ENCODE measurements around the gene ABCG1. TPM values are rescaled to one million over a fixed set of nuclear protein-coding genes. Genes with fewer than 3 reads are reported as not detected.
A peak's percentile ranks its signal among the peaks of the same experiment; 100 is the strongest.

Gene ABCG1
- total RNA-seq, 1 donor from 2014 or later: 74.9 TPM

GRCh38 chr21:42301371-42302075, 82.6 kb downstream of the ABCG1 start:
- Histone ChIP-seq H3K27ac (peak overlapping the region; percentile 57), H3K4me3 (no peak overlapping the region), H3K27me3 (ENCODE audit: low read depth) (no peaks in the 10 kb centered on the region), H3K9me3 (no peaks in the 10 kb centered on the region), H3K36me3 (peaks cover 9% of the 10 kb centered on the region), H3K4me1 (peaks cover 7% of the 10 kb centered on the region)
- ATAC-seq (peak in 1 of 2 donors; percentile 38), DNase-seq (no peak)
- intact Hi-C loops (cut with DNase I): no loop called here
- no peak for TF ChIP-seq CTCF (IDR thresholded peaks at IDR 0.05)

DNA sequence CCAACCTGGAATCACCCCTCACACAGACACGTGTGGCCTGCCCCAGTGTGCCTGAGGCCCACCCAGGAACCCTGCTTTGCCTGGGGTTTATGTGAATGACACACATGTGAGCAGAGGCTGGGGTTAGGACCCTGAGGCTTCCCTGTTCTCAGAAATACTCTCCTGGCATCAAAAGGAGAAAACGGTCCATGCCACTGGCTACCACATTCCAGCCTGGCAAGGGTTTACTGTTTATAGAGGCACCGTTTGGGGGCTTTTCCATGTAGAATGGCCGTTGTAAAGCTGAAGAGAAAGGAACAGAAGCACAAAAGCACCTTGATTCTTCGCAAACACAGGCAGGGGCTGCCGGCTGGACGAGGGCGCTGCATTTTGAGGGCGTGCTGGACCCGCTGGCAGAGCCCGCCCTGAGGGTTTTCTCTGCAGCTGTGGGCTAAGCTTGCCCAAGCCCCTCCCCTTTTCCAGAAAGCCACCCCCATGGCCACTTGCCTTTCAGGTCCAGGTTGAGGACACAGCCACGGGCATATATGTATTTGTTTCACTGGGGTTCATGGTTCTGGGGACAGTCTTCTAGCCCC, 83.2 kb downstream of the ABCG1 start:
- TF ChIP-seq CTCF (IDR thresholded peaks at IDR 0.05): no peak
- intact Hi-C loops (cut with DNase I): no loop called here
- H3K4me3 ChIP-seq: no peak overlapping the region
- peaks cover 7% of the 10 kb centered on the region for H3K4me1 ChIP-seq
- no peaks in the 10 kb centered on the region for H3K27me3 ChIP-seq (ENCODE audit: low read depth)
- no peak for ATAC-seq
- peak overlapping the region; percentile 43 for H3K27ac ChIP-seq
- no peak for DNase-seq
- H3K9me3 ChIP-seq: no peaks in the 10 kb centered on the region
- H3K36me3 ChIP-seq: peaks cover 3% of the 10 kb centered on the region

GRCh38 chr21:42302794-42303193, 83.9 kb downstream of the ABCG1 start:
- DNase-seq (no peak), ATAC-seq (no peak)
- Histone ChIP-seq H3K9me3 (no peaks in the 10 kb centered on the region), H3K27ac (peak overlapping the region; percentile 21), H3K27me3 (ENCODE audit: low read depth) (peaks cover 2% of the 10 kb centered on the region), H3K4me1 (peaks cover 7% of the 10 kb centered on the region), H3K36me3 (no peaks in the 10 kb centered on the region), H3K4me3 (no peak overlapping the region)
- intact Hi-C loops (cut with DNase I): no loop called here
- TF ChIP-seq CTCF (IDR thresholded peaks at IDR 0.05): no peak

- H3K4me1 ChIP-seq: peaks cover 10% of the 10 kb centered on the region
- H3K36me3 ChIP-seq: no peaks in the 10 kb centered on the region
- ATAC-seq: no peak
- no peak overlapping the region for H3K27ac ChIP-seq
- H3K9me3 ChIP-seq: no peaks in the 10 kb centered on the region
- no peak for TF ChIP-seq CTCF (IDR thresholded peaks at IDR 0.05)
- DNase-seq: no peak
- H3K4me3 ChIP-seq: no peak overlapping the region
- intact Hi-C loops (cut with DNase I): no loop called here
- peaks cover 8% of the 10 kb centered on the region for H3K27me3 ChIP-seq (ENCODE audit: low read depth)
Observed at GRCh38 chr21:42303443-42303842, 84.5 kb downstream of the ABCG1 start.

DNA sequence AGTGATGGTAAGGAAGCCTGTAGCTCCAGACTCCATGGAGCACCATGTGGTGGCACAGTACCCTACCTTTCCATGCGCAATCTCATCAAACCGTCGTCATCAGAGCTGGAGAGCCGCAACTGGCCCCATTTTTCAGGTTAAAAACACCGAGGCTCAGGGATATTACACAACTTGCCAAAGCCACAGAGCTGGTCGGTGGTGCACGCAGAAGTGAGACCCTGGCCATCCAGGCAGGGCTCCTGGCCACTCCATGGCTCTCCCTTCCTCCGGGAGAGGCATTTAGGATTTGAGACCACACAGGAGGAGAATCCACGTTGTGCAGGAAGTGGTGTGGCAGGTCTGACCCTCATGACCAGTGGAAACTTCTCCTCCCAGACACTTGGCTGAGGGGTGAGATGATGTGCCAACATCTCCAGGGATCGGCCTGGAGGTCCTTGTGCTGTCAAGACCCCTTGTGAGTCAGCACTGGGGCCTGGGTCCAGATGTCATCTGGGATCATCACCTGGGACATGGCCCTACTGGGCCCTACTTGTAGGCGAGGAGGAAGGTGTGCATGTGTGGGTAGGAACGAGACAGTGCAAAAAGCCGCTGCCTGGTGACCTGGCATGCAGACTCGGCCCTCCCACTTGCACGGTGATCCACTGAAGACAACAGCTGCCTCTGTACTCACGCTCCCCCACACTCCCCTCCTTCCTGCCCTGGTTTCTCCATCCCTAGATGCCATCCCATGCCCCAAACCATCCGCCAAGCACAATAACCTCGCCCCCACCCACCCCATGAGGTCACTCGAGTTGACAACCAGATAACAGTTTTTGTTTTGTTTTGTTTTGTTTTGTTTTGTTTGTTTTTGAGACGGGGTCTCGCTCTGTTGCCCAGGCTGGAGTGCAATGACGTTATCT, 85.9 kb downstream of the ABCG1 start:
- peaks cover 13% of the 10 kb centered on the region for H3K27me3 ChIP-seq (ENCODE audit: low read depth)
- ATAC-seq: no peak
- no peak overlapping the region for H3K27ac ChIP-seq
- intact Hi-C loops (cut with DNase I): no loop called here
- no peaks in the 10 kb centered on the region for H3K9me3 ChIP-seq
- H3K4me1 ChIP-seq: peaks cover 18% of the 10 kb centered on the region
- no peak for TF ChIP-seq CTCF (IDR thresholded peaks at IDR 0.05)
- no peak for DNase-seq
- no peaks in the 10 kb centered on the region for H3K36me3 ChIP-seq
- H3K4me3 ChIP-seq: no peak overlapping the region
